Breast epithelium (tissue), 4 donors: ENCODE measurements around the gene IL32. TPM values are rescaled to one million over a fixed set of nuclear protein-coding genes. Genes with fewer than 3 reads are reported as not detected.
A peak's percentile ranks its signal among the peaks of the same experiment; 100 is the strongest.

Experiments used
- DNase-seq, 2 donors: peaks; one replicate each; pipeline ENCODE4 v3.0.0-alpha.2; 2019; ENCODE audit warnings: low spot score in 2 of 2
- H3K27ac ChIP-seq, 2 donors: fragments of 200-600 bp; sonication (generic) in 1 of 2; one replicate each; pipeline ENCODE4 v1.5.1; 2016 to 2019; ENCODE audit warnings: mild to moderate bottlenecking in 1 of 2
- H3K27me3 ChIP-seq, 2 donors: fragments of 200-600 bp; sonication (generic) in 1 of 2; one replicate each; pipeline versions ENCODE4 v1.5.1 to v1.6.0; 2017 to 2019; ENCODE audit warnings: control low read depth in 1 of 2, mild to moderate bottlenecking in 1 of 2
- H3K36me3 ChIP-seq: fragments of 200-600 bp; one replicate; pipeline ENCODE4 v1.5.1; 2019
- H3K4me1 ChIP-seq, 2 donors: fragments of 200-600 bp; sonication (generic); one replicate each; pipeline ENCODE4 v1.5.1; 2016 to 2019; ENCODE audit warnings: control low read depth in 1 of 2
- H3K4me3 ChIP-seq, 3 donors: fragments of 200-600 bp; sonication (generic); 1 replicate in 2 of 3; 2 replicates in 1 of 3; pipeline ENCODE4 v1.5.1; 2016 to 2019; ENCODE audit warnings: mild to moderate bottlenecking in 3 of 3, moderate library complexity in 2 of 3
- H3K9me3 ChIP-seq, 2 donors: fragments of 200-600 bp; sonication (generic) in 1 of 2; one replicate each; pipeline ENCODE4 v1.5.1; 2016 to 2019; ENCODE audit warnings: control low read depth in 1 of 2
- CTCF ChIP-seq, 3 donors: fragments of 450-650 bp; IDR thresholded peaks; one replicate each; pipeline ENCODE4 v1.5.1; 2016 to 2017; ENCODE audit warnings: antibody characterized with exemption in 3 of 3, mild to moderate bottlenecking in 3 of 3, moderate library complexity in 3 of 3
- POLR2A ChIP-seq: fragments of 450-650 bp; IDR thresholded peaks from one replicate; pipeline ENCODE4 v1.6.1; 2016; ENCODE audit warnings: antibody characterized with exemption, mild to moderate bottlenecking, moderate library complexity
- POLR2AphosphoS5 ChIP-seq, 3 donors: sonication (generic); formaldehyde crosslinking; IDR thresholded peaks; one replicate each; pipeline ENCODE4 v1.6.1; 2017; ENCODE audit warnings: antibody characterized with exemption in 3 of 3
- intact Hi-C: fragments of 100-400 bp; cut with DNase I; formaldehyde crosslinking; loops from one replicate; pipeline ENCODE4 v1.15.1; 2023; ENCODE audit warnings: low total_unique reads
- total RNA-seq, 3 donors: library from RNA; depleted of rRNA; stranded (reverse); fragments of >200 nt; gene quantifications; one replicate each; pipeline ENCODE4 v1.1.0, GENCODE V29; 2016

IL32 gene
- total RNA-seq, 3 donors from 2014 or later = 9.1 to 17.0 (median 12.0) TPM

- peak in 1 of 3 donors; percentile 51 for TF ChIP-seq POLR2AphosphoS5 (IDR thresholded peaks at IDR 0.05)
- TF ChIP-seq CTCF (IDR thresholded peaks at IDR 0.05) = no peak
- peak; percentile 33 for TF ChIP-seq POLR2A
- Histone ChIP-seq H3K9me3 (no peaks in the 10 kb centered on the region), H3K27me3 (peaks cover 3 to 11% of the 10 kb centered on the region in 2 donors), H3K4me3 (peak within 1 kb of the TSS; percentile 52 to 88 (median 70)), H3K27ac (peak within 1 kb of the TSS; percentile 96 to 98), H3K36me3 (no peaks in the 10 kb centered on the region), H3K4me1 (peaks cover 15 to 16% of the 10 kb centered on the region in 2 donors)
- DNase-seq = peak; percentile 76 to 78
- intact Hi-C loops = no loop called here
These were observed 45.2 kb upstream of the IL32 start, which contains the start of gene TNFRSF12A for GRCh38 chr16:3020247-3020603. TSS of gene TNFRSF12A (plus strand) at chr16:3020368. CDS start at chr16:3020398, 30 bp downstream.

- H3K4me3 ChIP-seq = peak overlapping the region; percentile 52 to 88 (median 70)
- H3K9me3 ChIP-seq = no peaks in the 10 kb centered on the region
- peaks cover 15 to 16% of the 10 kb centered on the region in 2 donors for H3K4me1 ChIP-seq
- intact Hi-C loops = no loop called here
- peaks cover 3 to 11% of the 10 kb centered on the region in 2 donors for H3K27me3 ChIP-seq
- no peak for TF ChIP-seq CTCF (IDR thresholded peaks at IDR 0.05)
- TF ChIP-seq POLR2A = peak; percentile 4
- TF ChIP-seq POLR2AphosphoS5 (IDR thresholded peaks at IDR 0.05) = peak; percentile 68 to 93 (median 87)
- H3K36me3 ChIP-seq = no peaks in the 10 kb centered on the region
- peak overlapping the region; percentile 96 to 98 for H3K27ac ChIP-seq
- DNase-seq = peak; percentile 91 to 93
These were observed 44.6 kb upstream of the IL32 start for GRCh38 chr16:3020604-3021448.

GRCh38 chr16:3021449-3022207 lies 43.8 kb upstream of the IL32 start:
- H3K27me3 ChIP-seq = peaks cover 3 to 11% of the 10 kb centered on the region in 2 donors
- TF ChIP-seq CTCF (IDR thresholded peaks at IDR 0.05) (peak in 2 of 3 donors; percentile 24 to 25), POLR2AphosphoS5 (IDR thresholded peaks at IDR 0.05) (no peak)
- peaks cover 15 to 16% of the 10 kb centered on the region in 2 donors for H3K4me1 ChIP-seq
- H3K4me3 ChIP-seq = peak overlapping the region; percentile 52 to 88 (median 70)
- intact Hi-C loops = no loop called here
- no peaks in the 10 kb centered on the region for H3K36me3 ChIP-seq
- DNase-seq = peak; percentile 83 to 84
- H3K9me3 ChIP-seq = no peaks in the 10 kb centered on the region
- peak overlapping the region; percentile 96 to 98 for H3K27ac ChIP-seq

DNA sequence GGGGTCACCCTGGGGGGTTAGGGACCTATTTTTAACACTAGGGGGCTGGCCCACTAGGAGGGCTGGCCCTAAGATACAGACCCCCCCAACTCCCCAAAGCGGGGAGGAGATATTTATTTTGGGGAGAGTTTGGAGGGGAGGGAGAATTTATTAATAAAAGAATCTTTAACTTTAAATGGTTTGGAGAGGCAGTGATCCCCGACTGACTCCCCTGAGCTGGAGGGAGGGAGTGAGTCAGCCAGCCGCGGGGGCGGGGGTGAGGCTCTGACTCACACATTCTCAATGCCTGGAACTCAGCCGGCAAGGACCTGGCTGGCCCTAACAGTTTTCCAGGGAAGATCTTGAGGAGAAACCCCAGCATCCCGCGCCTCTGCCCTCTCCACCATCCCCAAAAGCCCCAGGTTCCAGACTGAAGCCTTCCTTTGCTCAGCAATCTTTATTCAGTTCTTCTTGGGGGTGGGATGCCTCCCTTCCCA lies 43.2 kb upstream of the IL32 start:
- TF ChIP-seq CTCF (IDR thresholded peaks at IDR 0.05) (peak in 1 of 3 donors; percentile 13), POLR2AphosphoS5 (IDR thresholded peaks at IDR 0.05) (peak; percentile 65 to 80 (median 68)), POLR2A (no peak)
- DNase-seq = peak; percentile 92 to 96
- Histone ChIP-seq H3K9me3 (no peaks in the 10 kb centered on the region), H3K27me3 (peaks cover 3 to 10% of the 10 kb centered on the region in 2 donors), H3K27ac (peak overlapping the region; percentile 96 to 98), H3K4me3 (peak overlapping the region; percentile 52 to 88 (median 70)), H3K36me3 (no peaks in the 10 kb centered on the region), H3K4me1 (peaks cover 15 to 16% of the 10 kb centered on the region in 2 donors)
- intact Hi-C loops = no loop called here
